Upper lobe of right lung (tissue), 1 donor: ENCODE measurements around the gene TAS1R3. TPM values are rescaled to one million over a fixed set of nuclear protein-coding genes. Genes with fewer than 3 reads are reported as not detected.

Experiments
- ATAC-seq: fragments of 200-7000 bp; cut with Tn5 transposase; one replicate; pipeline ENCODE4 v1.9.1; 2020; ENCODE audit warnings: mild to moderate bottlenecking, moderate library complexity
- DNase-seq: peaks from one replicate; pipeline ENCODE4 v3.0.0-alpha.2; 2020
- H3K27ac ChIP-seq: fragments of 200-600 bp; one replicate; pipeline ENCODE4 v1.8.0; 2022
- H3K27me3 ChIP-seq: fragments of 200-600 bp; one replicate; pipeline ENCODE4 v1.8.0; 2022; ENCODE audit warnings: mild to moderate bottlenecking
- H3K36me3 ChIP-seq: fragments of 200-600 bp; one replicate; pipeline ENCODE4 v1.8.0; 2022
- H3K4me1 ChIP-seq: fragments of 200-600 bp; one replicate; pipeline ENCODE4 v1.8.0; 2022
- H3K4me3 ChIP-seq: fragments of 200-600 bp; one replicate; pipeline ENCODE4 v1.8.0; 2022; ENCODE audit warnings: mild to moderate bottlenecking
- H3K9me3 ChIP-seq: fragments of 200-600 bp; one replicate; pipeline ENCODE4 v1.8.0; 2022
- intact Hi-C: fragments of 100-400 bp; cut with DNase I; formaldehyde crosslinking; loops from one replicate; pipeline ENCODE4 v1.11.0; 2022
- total RNA-seq: library from RNA; stranded (reverse); fragmentation: NEBNext Ultra II Directional; extraction: Animal tissue kit (Norgen Biotek cat#: 25700); gene quantifications from one replicate; pipeline ENCODE4 v1.2.1, GENCODE V29; 2021
- TF ChIP-seq, protein P1 (sequence below): fragments of 200-600 bp; IDR thresholded peaks from one replicate; pipeline ENCODE4 v1.8.0; 2022; ENCODE audit warnings: antibody characterized with exemption
- donor health status: DM: no; HTN: yes; CAD: no; lungs with severe emphysema.

TAS1R3 gene
- total RNA-seq, 1 donor from 2014 or later = 0.32 TPM

- Histone ChIP-seq H3K9me3 (no peaks in the 10 kb centered on the region), H3K36me3 (peaks cover 48% of the 10 kb centered on the region), H3K27me3 (no peaks in the 10 kb centered on the region), H3K4me3 (no peak overlapping the region), H3K4me1 (peaks cover 20% of the 10 kb centered on the region), H3K27ac (no peak overlapping the region)
- intact Hi-C loops = no loop called here
- ATAC-seq = no peak
- TF ChIP-seq, protein P1, sequence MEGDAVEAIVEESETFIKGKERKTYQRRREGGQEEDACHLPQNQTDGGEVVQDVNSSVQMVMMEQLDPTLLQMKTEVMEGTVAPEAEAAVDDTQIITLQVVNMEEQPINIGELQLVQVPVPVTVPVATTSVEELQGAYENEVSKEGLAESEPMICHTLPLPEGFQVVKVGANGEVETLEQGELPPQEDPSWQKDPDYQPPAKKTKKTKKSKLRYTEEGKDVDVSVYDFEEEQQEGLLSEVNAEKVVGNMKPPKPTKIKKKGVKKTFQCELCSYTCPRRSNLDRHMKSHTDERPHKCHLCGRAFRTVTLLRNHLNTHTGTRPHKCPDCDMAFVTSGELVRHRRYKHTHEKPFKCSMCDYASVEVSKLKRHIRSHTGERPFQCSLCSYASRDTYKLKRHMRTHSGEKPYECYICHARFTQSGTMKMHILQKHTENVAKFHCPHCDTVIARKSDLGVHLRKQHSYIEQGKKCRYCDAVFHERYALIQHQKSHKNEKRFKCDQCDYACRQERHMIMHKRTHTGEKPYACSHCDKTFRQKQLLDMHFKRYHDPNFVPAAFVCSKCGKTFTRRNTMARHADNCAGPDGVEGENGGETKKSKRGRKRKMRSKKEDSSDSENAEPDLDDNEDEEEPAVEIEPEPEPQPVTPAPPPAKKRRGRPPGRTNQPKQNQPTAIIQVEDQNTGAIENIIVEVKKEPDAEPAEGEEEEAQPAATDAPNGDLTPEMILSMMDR = no peak
- no peak for DNase-seq
These were observed 19.7 kb upstream of the TAS1R3 start for GRCh38 chr1:1311107-1312104.

DNA sequence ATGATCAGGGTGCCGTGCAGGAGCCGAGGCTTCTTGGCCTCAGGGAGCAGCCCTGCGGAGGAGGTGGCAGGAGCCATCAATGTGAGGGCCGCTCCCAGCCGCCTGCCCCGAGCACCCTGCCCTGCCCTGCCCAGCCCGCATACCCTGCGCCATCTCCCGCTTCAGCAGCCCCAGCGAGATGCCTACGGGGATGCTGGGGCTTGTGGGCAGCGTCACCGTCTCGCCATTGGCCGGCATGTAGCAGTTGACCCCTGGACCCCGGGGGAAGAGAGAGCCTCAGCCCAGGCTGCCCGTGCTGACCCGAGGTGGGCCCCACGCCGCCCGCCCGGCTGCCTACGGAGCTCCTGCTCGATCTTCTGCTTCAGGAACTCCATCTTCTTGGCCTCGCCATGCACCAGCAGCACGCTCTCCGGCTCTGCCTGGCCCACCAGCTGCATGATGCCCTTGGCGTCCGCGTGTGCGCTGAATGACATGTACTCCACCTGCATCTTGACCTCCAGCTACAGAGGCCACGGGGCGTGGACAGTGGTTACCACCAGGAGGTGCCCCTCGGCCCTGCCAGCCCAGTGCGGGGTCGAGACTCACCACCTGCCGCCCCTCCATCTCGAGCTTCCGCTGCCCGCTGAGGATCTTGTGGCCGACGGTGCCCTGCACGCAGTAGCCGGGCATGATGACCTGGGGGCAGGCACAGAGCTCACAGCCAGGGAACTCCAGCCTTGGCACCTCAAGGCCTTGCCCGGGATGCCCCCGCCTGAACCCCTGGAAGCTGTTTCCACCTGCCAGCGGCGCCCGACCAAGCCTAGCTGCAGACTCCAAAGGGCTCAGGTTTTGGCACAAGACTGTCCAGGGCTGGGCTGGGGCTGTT lies 18.4 kb upstream of the TAS1R3 start:
- intact Hi-C loops = no loop called here
- no peak overlapping the region for H3K4me3 ChIP-seq
- no peaks in the 10 kb centered on the region for H3K27me3 ChIP-seq
- DNase-seq = no peak
- no peak for ATAC-seq
- peaks cover 17% of the 10 kb centered on the region for H3K4me1 ChIP-seq
- no peaks in the 10 kb centered on the region for H3K9me3 ChIP-seq
- TF ChIP-seq, protein P1 = no peak
- no peak overlapping the region for H3K27ac ChIP-seq
- H3K36me3 ChIP-seq = peaks cover 54% of the 10 kb centered on the region

DNA sequence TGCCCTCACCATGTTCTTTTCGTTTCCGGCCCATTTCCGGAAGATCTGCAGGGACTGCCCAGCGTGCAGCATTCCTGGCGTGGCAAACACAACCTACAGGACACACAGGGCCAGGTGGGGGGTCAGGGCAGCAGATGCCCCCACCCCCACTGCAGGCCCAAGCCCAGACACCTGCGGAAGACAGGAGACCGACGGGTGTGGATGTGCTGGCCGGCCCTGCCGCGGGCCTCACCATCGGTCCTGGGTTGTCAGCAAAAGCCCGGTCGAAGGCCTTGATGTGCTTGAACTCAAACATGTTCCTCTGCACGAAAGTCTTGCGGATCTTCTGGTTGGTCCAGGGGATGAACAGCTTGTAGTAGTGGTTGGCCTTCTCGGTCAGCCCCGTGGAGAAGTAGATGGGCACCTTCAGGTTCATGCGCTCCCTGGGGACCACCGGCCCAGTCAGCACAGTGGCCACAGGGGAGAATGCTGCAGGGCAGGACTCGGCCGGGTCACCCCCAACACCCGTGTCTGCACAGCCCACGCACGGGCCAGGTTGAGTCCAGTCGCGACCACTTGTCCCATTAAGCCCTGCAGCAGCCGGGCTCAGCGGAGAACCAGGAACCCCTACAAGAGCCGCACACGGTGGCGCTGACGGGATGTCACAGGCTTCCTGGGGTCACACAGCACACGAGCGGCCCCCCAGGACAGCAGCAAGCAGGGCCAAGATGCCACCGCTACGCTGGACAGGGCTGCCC lies 17.4 kb upstream of the TAS1R3 start:
- Histone ChIP-seq H3K9me3 (no peaks in the 10 kb centered on the region), H3K4me3 (no peak overlapping the region), H3K36me3 (peaks cover 56% of the 10 kb centered on the region), H3K4me1 (peaks cover 19% of the 10 kb centered on the region), H3K27me3 (no peaks in the 10 kb centered on the region), H3K27ac (no peak overlapping the region)
- ATAC-seq = no peak
- no peak for DNase-seq
- intact Hi-C loops = no loop called here
- TF ChIP-seq, protein P1 = no peak

GRCh38 chr1:1314237-1314586 lies 16.9 kb upstream of the TAS1R3 start:
- intact Hi-C loops = no loop called here
- TF ChIP-seq, protein P1 = no peak
- H3K4me1 ChIP-seq = peaks cover 15% of the 10 kb centered on the region
- DNase-seq = no peak
- no peaks in the 10 kb centered on the region for H3K27me3 ChIP-seq
- ATAC-seq = no peak
- H3K36me3 ChIP-seq = peaks cover 61% of the 10 kb centered on the region
- no peak overlapping the region for H3K4me3 ChIP-seq
- no peak overlapping the region for H3K27ac ChIP-seq
- H3K9me3 ChIP-seq = no peaks in the 10 kb centered on the region

DNA sequence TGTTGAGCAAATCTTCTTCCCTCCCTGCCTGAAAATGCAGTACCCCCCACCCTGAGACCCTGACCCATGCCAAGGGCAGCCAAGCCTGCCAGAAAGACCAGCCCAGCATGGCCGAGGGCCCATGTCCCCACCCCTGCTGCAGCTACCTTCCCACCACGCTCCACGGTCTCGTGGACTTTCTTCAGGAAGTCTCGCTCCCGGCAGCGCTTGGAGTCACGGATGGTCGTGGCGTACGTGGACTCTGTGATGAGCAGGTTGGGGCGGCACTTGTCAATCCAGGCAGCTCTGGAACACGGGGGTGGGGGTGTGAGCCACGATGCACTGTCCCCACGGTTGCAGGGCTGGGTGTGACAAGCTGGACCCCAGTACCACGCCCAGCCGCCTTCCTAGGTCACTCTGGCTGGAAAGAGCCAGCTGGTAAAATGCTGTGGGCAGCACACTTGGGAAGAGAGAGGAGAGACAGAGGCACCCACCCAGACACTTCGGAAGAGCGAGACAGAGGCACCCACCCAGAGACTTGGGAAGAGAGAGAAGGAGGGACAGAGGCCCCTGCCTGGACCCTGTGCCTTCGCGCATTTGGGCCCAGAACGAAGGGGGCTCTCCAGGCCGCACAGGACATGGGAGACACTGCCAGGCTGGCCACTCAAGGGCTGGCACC lies 16.3 kb upstream of the TAS1R3 start:
- Histone ChIP-seq H3K4me1 (peaks cover 9% of the 10 kb centered on the region), H3K9me3 (no peaks in the 10 kb centered on the region), H3K36me3 (peaks cover 64% of the 10 kb centered on the region), H3K4me3 (no peak overlapping the region), H3K27me3 (no peaks in the 10 kb centered on the region), H3K27ac (no peak overlapping the region)
- no peak for ATAC-seq
- TF ChIP-seq, protein P1 = no peak
- DNase-seq = no peak
- intact Hi-C loops = no loop called here
